ENCODE data around the gene ADAMTS17. TPM values are rescaled to one million over a fixed set of nuclear protein-coding genes. Genes with fewer than 3 reads are reported as not detected.

ADAMTS17 gene
- total RNA-seq, 1 experiment from 2014 or later: 4.2 TPM

DNA sequence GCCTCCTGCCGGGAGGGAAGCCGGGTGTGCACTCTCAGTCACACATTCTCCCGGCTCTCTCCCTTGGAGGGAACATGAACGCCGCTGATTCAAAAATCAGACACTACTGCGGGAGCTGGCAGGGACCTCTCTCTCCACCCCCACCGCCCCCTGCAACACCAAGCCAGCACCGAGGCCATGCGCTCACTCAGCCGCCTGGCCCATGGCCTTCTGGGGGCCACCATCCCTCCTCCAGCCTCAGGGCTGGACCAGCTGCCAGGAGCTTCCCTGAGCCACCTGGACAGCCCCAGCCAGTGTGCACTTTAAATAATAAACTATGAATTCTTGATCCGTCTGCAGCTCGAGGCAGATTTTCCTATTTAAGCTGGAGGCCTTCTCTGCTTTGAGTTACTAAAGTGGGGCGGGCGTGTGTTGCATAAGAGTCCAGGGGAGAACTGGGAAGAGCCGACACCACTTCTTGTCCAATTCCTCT is 30.6 kb downstream of the ADAMTS17 start (continued):
- TF ChIP-seq RAD21 (IDR thresholded peaks at IDR 0.05; ENCODE audit: low read depth) (no peak), ELF1 (IDR thresholded peaks at IDR 0.05; ENCODE audit: borderline replicate concordance, low read depth) (no peak), ZFX (IDR thresholded peaks at IDR 0.05) (no peak), EGR1 (IDR thresholded peaks at IDR 0.05; ENCODE audit: low read depth) (no peak)

DNA sequence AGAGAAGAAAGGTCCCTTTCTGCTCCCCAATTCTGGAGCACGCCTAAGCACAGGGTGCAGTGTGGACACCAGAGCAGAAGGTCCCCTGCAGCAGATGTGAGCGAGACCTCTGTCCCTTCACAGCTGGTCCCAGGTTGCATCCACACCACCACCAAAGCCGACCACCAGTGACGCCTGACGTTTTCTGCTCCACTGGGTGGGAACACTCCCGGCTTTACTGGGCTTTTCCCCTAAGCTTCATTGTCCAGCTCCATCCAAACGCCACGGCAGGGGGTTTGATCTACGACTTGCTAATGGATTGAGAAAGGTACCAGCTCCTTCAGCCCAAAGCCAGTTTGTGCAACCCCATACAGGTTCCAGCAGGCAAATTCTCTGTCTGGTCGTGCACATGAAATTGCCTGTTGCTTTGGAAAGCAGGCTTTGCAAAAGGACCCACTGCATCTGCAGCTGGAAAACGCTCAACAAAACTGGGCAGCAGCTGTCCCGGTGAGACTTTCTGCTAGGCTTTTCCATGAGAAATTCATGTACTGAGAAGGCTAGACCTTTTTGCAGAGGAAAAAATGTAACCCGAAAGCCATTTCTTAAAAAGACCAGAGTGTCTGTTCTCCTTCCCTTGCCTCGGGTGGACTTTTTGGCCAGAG is 31.1 kb downstream of the ADAMTS17 start:
- Histone ChIP-seq H3K9me3 (ENCODE audit: control insufficient read depth in 1 of 2, insufficient read depth in 1 of 2, low read depth in 1 of 2, low read length in 2 of 2) (no peaks in the 10 kb centered on the region), H4K20me1 (ENCODE audit: insufficient read depth) (no peaks in the 10 kb centered on the region), H3K9ac (ENCODE audit: low read length) (no peak overlapping the region), H3K79me2 (ENCODE audit: insufficient read depth, low read length) (no peaks in the 10 kb centered on the region), H3K27me3 (ENCODE audit: insufficient read depth, low read length) (no peaks in the 10 kb centered on the region), H2AFZ (ENCODE audit: low read depth, low read length, poor library complexity, severe bottlenecking) (no peak overlapping the region), H3K4me2 (ENCODE audit: low read length) (no peak overlapping the region), H3K4me1 (ENCODE audit: control insufficient read depth in 1 of 2, insufficient read depth in 2 of 2, low read length in 2 of 2) (no peaks in the 10 kb centered on the region), H3K36me3 (ENCODE audit: control insufficient read depth in 1 of 2, insufficient read depth in 2 of 2, low read length in 2 of 2) (no peaks in the 10 kb centered on the region), H3K9me2 (ENCODE audit: insufficient read depth) (no peaks in the 10 kb centered on the region), H3K4me3 (replicated peaks in 1 of 2; ENCODE audit: low read depth in 1 of 2, low read length in 2 of 2) (no peak overlapping the region), H3K27ac (ENCODE audit: low read depth, low read length) (no peak overlapping the region)
- no peak for DNase-seq (ENCODE audit: low read depth, low spot score)
- intact Hi-C loops (cut with micrococcal nuclease): no loop called here
- CTCF ChIA-PET: no interaction called here
- TF ChIP-seq FOSL1 (IDR thresholded peaks at IDR 0.05; ENCODE audit: low read depth) (no peak), ELF1 (IDR thresholded peaks at IDR 0.05; ENCODE audit: borderline replicate concordance, low read depth) (no peak), SIN3A (IDR thresholded peaks at IDR 0.05; ENCODE audit: low read depth) (no peak), CEBPB (IDR thresholded peaks at IDR 0.05; ENCODE audit: low read depth) (no peak), SRF (IDR thresholded peaks at IDR 0.05; ENCODE audit: low read depth) (no peak), EZH2 (IDR thresholded peaks at IDR 0.05) (no peak), POLR2AphosphoS5 (IDR thresholded peaks at IDR 0.05; ENCODE audit: low read depth, low read length) (no peak), JUND (IDR thresholded peaks at IDR 0.05) (no peak), TCF7L2 (IDR thresholded peaks at IDR 0.05; ENCODE audit: borderline replicate concordance, extremely low read depth, insufficient read depth, insufficient read length) (no peak), EGR1 (IDR thresholded peaks at IDR 0.05; ENCODE audit: low read depth) (no peak), RAD21 (IDR thresholded peaks at IDR 0.05; ENCODE audit: low read depth) (no peak), POLR2A (IDR thresholded peaks at IDR 0.05; ENCODE audit: borderline replicate concordance, extremely low read depth, insufficient read depth, insufficient read length) (no peak)
- TF ChIP-seq, protein P1, sequence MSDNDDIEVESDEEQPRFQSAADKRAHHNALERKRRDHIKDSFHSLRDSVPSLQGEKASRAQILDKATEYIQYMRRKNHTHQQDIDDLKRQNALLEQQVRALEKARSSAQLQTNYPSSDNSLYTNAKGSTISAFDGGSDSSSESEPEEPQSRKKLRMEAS (IDR thresholded peaks at IDR 0.05): no peak
- TF ChIP-seq, protein P2, sequence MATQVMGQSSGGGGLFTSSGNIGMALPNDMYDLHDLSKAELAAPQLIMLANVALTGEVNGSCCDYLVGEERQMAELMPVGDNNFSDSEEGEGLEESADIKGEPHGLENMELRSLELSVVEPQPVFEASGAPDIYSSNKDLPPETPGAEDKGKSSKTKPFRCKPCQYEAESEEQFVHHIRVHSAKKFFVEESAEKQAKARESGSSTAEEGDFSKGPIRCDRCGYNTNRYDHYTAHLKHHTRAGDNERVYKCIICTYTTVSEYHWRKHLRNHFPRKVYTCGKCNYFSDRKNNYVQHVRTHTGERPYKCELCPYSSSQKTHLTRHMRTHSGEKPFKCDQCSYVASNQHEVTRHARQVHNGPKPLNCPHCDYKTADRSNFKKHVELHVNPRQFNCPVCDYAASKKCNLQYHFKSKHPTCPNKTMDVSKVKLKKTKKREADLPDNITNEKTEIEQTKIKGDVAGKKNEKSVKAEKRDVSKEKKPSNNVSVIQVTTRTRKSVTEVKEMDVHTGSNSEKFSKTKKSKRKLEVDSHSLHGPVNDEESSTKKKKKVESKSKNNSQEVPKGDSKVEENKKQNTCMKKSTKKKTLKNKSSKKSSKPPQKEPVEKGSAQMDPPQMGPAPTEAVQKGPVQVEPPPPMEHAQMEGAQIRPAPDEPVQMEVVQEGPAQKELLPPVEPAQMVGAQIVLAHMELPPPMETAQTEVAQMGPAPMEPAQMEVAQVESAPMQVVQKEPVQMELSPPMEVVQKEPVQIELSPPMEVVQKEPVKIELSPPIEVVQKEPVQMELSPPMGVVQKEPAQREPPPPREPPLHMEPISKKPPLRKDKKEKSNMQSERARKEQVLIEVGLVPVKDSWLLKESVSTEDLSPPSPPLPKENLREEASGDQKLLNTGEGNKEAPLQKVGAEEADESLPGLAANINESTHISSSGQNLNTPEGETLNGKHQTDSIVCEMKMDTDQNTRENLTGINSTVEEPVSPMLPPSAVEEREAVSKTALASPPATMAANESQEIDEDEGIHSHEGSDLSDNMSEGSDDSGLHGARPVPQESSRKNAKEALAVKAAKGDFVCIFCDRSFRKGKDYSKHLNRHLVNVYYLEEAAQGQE (IDR thresholded peaks at IDR 0.05; ENCODE audit: low read depth): no peak
- TF ChIP-seq, protein P3, sequence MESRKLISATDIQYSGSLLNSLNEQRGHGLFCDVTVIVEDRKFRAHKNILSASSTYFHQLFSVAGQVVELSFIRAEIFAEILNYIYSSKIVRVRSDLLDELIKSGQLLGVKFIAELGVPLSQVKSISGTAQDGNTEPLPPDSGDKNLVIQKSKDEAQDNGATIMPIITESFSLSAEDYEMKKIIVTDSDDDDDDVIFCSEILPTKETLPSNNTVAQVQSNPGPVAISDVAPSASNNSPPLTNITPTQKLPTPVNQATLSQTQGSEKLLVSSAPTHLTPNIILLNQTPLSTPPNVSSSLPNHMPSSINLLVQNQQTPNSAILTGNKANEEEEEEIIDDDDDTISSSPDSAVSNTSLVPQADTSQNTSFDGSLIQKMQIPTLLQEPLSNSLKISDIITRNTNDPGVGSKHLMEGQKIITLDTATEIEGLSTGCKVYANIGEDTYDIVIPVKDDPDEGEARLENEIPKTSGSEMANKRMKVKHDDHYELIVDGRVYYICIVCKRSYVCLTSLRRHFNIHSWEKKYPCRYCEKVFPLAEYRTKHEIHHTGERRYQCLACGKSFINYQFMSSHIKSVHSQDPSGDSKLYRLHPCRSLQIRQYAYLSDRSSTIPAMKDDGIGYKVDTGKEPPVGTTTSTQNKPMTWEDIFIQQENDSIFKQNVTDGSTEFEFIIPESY (IDR thresholded peaks at IDR 0.05; ENCODE audit: extremely low read depth, insufficient replicate concordance, low read length): no peak
- RAD21 ChIA-PET (ENCODE audit: low non-redundant PET in 1 of 2, low total read pairs in 2 of 2, uncharacterized antibody in 2 of 2, unreplicated experiment in 2 of 2): no interaction called here
- ATAC-seq: no peak
- no TSS peak for BruUV-seq (replicated peaks)
- POLR2A ChIA-PET: no interaction called here

All from HCT116 (cell line).